HepG2 (cell line): ENCODE results near the gene PNPLA8.

Experiments used
- CERS6 ChIP-seq: sonication (generic); formaldehyde crosslinking; IDR thresholded peaks from 2 replicates; pipeline ENCODE4 v1.5.0; 2020; ENCODE audit warnings: missing genetic modification reagents
- GRHL1 ChIP-seq: sonication (generic); formaldehyde crosslinking; conservative IDR thresholded peaks from 2 replicates; pipeline ENCODE4 v1.8.0; 2022; ENCODE audit warnings: missing genetic modification reagents
- HCFC1 ChIP-seq: fragments of 150-350 bp; IDR thresholded peaks from 2 replicates; pipeline ENCODE4 v1.6.1; 2014; ENCODE audit warnings: low read depth, low read length
- HOXA7 ChIP-seq: sonication (generic); formaldehyde crosslinking; IDR thresholded peaks from 2 replicates; pipeline ENCODE4 v1.8.1; 2022; ENCODE audit warnings: mild to moderate bottlenecking, missing genetic modification reagents, moderate library complexity
- IKZF5 ChIP-seq: IDR thresholded peaks from 2 replicates; pipeline ENCODE4 v1.6.1; 2018; ENCODE audit warnings: missing genetic modification reagents, mild to moderate bottlenecking, missing compliant biosample characterization
- SYNCRIP ChIP-seq: fragments of 200-400 bp; formaldehyde crosslinking; IDR thresholded peaks from 2 replicates; pipeline ENCODE4 v1.6.1; 2018; ENCODE audit warnings: mild to moderate bottlenecking, low read depth, low read length; ENCODE audit not compliant: insufficient read depth
- TCF7L2 ChIP-seq: IDR thresholded peaks from 2 replicates; pipeline ENCODE4 v1.6.1; 2011; ENCODE audit warnings: mild to moderate bottlenecking, low read depth, low read length, moderate library complexity
- ZNF629 ChIP-seq: sonication (generic); formaldehyde crosslinking; conservative IDR thresholded peaks from 2 replicates; pipeline ENCODE4 v1.5.0; 2020; ENCODE audit warnings: missing genetic modification reagents

GRCh38 chr7:108525985-108526767 lies at the start of gene PNPLA8:
- TF ChIP-seq IKZF5 (0 out of 2 replicates have a peak, but pooled peaks have one; percentile 27), GRHL1 (CRISPR knock-in tag) (no peak), CERS6 (CRISPR knock-in tag) (no peak), ZNF629 (no peak), TCF7L2 (no peak), HCFC1 (no peak; the same call in 1 of the 2 replicates), SYNCRIP (no peak), HOXA7 (CRISPR knock-in tag) (no peak)
